SK-N-MC (cell line): ENCODE data around the gene CCDC78.

Experiments
- EZH2 ChIP-seq: fragments of 200-600 bp; sonication (generic); IDR thresholded peaks from one replicate; pipeline ENCODE4 v1.6.1; 2017; ENCODE audit warnings: antibody characterized with exemption
- FOXP2 ChIP-seq: optimal IDR thresholded peaks from 2 replicates; pipeline ENCODE3; 2011; ENCODE audit warnings: mild to moderate bottlenecking, moderate library complexity; ENCODE audit not compliant: insufficient read depth; ENCODE audit errors: extremely low read length, control extremely low read depth
- POLR2AphosphoS5 ChIP-seq: IDR thresholded peaks from 2 replicates; pipeline ENCODE4 v1.6.1; 2012; ENCODE audit warnings: mild to moderate bottlenecking, low read depth, low read length, borderline replicate concordance

GRCh38 chr16:766820-767640, 40.8 kb upstream of the CCDC78 start:
- TF ChIP-seq EZH2 (no peak), POLR2AphosphoS5 (no peak), FOXP2 (no peak)
